NCI-H2196 (cell line): ENCODE data around the gene TERB1.

Experiments used
- DNase-seq: peaks from one replicate; lab custom pipeline; 2025; ENCODE audit not compliant: unreplicated experiment; lab: John Stamatoyannopoulos, UW

Gene TERB1

GRCh38 chr16:66706506-66706880, 94.9 kb downstream of the TERB1 start:
- no peak for DNase-seq

- DNase-seq = no peak
These were observed 95.4 kb downstream of the TERB1 start for GRCh38 chr16:66705790-66706505.
